Caco-2 (cell line): ENCODE data around the gene PINK1. TPM values are rescaled to one million over a fixed set of nuclear protein-coding genes. Genes with fewer than 3 reads are reported as not detected.

Source experiments
- BruUV-seq: library from RNA; stranded (reverse); fragments of 400-500 nt; replicated peaks from 2 replicates; lab custom pipeline; 2021; lab: Mats Ljungman, UMichigan
- CTCF ChIA-PET: fragments of 300-600 bp; sonication (Branson Sonifier 250); formaldehyde crosslinking; loops from one replicate; lab custom pipeline; 2022; ENCODE audit warnings: antibody characterized with exemption; lab: Charles Lee
- POLR2A ChIA-PET: fragments of 300-600 bp; sonication (Branson Sonifier 250); formaldehyde crosslinking; loops from one replicate; lab custom pipeline; 2022; ENCODE audit warnings: antibody characterized with exemption; lab: Charles Lee
- DNase-seq, 2 experiments: peaks; one replicate each; pipeline versions ENCODE4 v3.0.0 to v3.0.0-alpha.2; 2020 to 2022
- H3K27me3 ChIP-seq: replicated peaks from 2 replicates; pipeline ENCODE4 v1.6.0; 2011; ENCODE audit warnings: low read length; ENCODE audit not compliant: control insufficient read depth, insufficient read depth
- H3K36me3 ChIP-seq: 2 replicates; pipeline ENCODE4 v1.5.1; 2011; ENCODE audit warnings: low read length; ENCODE audit not compliant: control insufficient read depth, insufficient read depth
- H3K4me1 ChIP-seq: fragments of 250-450 bp; sonication (Bioruptor Pico); 2 replicates; pipeline ENCODE4 v1.5.1; 2020; ENCODE audit warnings: mild to moderate bottlenecking
- H3K4me3 ChIP-seq: 2 replicates; pipeline ENCODE4 v1.5.1; 2011; ENCODE audit warnings: low read depth, mild to moderate bottlenecking, control low read depth, low read length
- H3K9me3 ChIP-seq: fragments of 250-450 bp; sonication (Bioruptor Pico); 2 replicates; pipeline ENCODE4 v1.5.1; 2020; ENCODE audit warnings: mild to moderate bottlenecking, moderate library complexity
- H3K27ac Mint-ChIP-seq: one replicate; pipeline ENCODE4 v1.8.0; 2022; ENCODE audit warnings: mixed read lengths; ENCODE audit not compliant: unreplicated experiment
- H3K27me3 Mint-ChIP-seq: one replicate; pipeline ENCODE4 v1.8.0; 2022; ENCODE audit warnings: mixed read lengths; ENCODE audit not compliant: insufficient read depth, unreplicated experiment
- H3K36me3 Mint-ChIP-seq: one replicate; pipeline ENCODE4 v1.8.0; 2022; ENCODE audit warnings: mild to moderate bottlenecking, mixed read lengths; ENCODE audit not compliant: insufficient read depth, unreplicated experiment
- H3K4me1 Mint-ChIP-seq: one replicate; pipeline ENCODE4 v1.8.0; 2022; ENCODE audit warnings: low read depth, mixed read lengths; ENCODE audit not compliant: unreplicated experiment
- H3K4me3 Mint-ChIP-seq: one replicate; pipeline ENCODE4 v1.8.0; 2022; ENCODE audit warnings: mild to moderate bottlenecking, moderate library complexity, mixed read lengths; ENCODE audit not compliant: unreplicated experiment
- H3K9me3 Mint-ChIP-seq: one replicate; pipeline ENCODE4 v1.8.0; 2022; ENCODE audit warnings: mixed read lengths; ENCODE audit not compliant: unreplicated experiment
- intact Hi-C: fragments of 100-400 bp; cut with micrococcal nuclease; formaldehyde crosslinking; loops from one replicate; pipeline ENCODE4 v1.10.0; 2022; ENCODE audit not compliant: unreplicated experiment
- total RNA-seq: library from RNA; stranded (reverse); gene quantifications from 2 replicates; pipeline ENCODE4 v1.2.3, GENCODE V29; 2022
- TF ChIP-seq, protein P1 (sequence below), 2 experiments: fragments of 200-600 bp in 1 of 2; IDR thresholded peaks; 1 replicate in 1 of 2; 2 replicates in 1 of 2; pipeline versions ENCODE4 v1.5.1 to v1.8.0; 2011 to 2022; ENCODE audit warnings: antibody characterized with exemption in 1 of 2, control low read depth in 1 of 2, inconsistent platforms in 1 of 2, low read depth in 1 of 2, low read length in 1 of 2, mild to moderate bottlenecking in 1 of 2, moderate library complexity in 1 of 2; ENCODE audit not compliant: insufficient read depth in 1 of 2, severe bottlenecking in 1 of 2, unreplicated experiment in 1 of 2

Gene PINK1
- total RNA-seq, 1 experiment from 2014 or later, result 23.2 TPM

DNA sequence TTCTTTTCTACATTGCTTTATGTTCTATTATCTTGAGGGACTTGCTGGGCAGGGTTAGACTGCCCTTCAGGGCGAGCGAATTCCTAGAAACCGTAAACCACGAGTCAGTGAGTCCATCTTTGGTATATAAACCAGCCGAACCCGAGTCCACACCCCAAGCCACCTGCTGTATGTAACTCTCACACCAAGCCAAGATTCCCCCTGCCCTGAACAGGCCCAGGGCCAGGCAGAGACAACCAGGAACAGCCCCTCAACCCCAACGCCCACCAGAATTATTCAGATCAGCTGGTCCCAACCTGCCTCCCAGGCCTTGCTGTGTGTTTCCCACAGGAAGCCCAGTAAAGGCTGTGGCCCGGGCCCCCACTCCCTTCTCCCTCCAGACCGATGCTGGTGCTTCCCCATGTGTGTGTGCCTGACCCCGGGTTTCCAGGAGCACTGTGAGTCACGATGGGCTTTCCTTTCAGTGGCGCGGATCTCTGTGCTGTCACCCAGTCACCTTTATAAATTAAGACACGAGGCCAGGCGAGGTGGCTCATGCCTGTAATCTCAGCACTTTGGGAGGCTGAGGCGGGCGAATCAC, 67.5 kb downstream of the PINK1 start:
- peaks cover 18% of the 10 kb centered on the region for H3K4me1 ChIP-seq
- DNase-seq, result no peak
- H3K4me3 ChIP-seq, result no peak overlapping the region
- peaks cover 12% of the 10 kb centered on the region for H3K4me1 Mint-ChIP-seq
- H3K27me3 Mint-ChIP-seq, result no peaks in the 10 kb centered on the region
- no peaks in the 10 kb centered on the region for H3K27me3 ChIP-seq
- no peak overlapping the region for H3K27ac Mint-ChIP-seq
- no TSS peak for BruUV-seq
- H3K9me3 ChIP-seq, result no peaks in the 10 kb centered on the region
- H3K4me3 Mint-ChIP-seq, result no peak overlapping the region
- H3K9me3 Mint-ChIP-seq, result no peaks in the 10 kb centered on the region
- TF ChIP-seq, protein P1, sequence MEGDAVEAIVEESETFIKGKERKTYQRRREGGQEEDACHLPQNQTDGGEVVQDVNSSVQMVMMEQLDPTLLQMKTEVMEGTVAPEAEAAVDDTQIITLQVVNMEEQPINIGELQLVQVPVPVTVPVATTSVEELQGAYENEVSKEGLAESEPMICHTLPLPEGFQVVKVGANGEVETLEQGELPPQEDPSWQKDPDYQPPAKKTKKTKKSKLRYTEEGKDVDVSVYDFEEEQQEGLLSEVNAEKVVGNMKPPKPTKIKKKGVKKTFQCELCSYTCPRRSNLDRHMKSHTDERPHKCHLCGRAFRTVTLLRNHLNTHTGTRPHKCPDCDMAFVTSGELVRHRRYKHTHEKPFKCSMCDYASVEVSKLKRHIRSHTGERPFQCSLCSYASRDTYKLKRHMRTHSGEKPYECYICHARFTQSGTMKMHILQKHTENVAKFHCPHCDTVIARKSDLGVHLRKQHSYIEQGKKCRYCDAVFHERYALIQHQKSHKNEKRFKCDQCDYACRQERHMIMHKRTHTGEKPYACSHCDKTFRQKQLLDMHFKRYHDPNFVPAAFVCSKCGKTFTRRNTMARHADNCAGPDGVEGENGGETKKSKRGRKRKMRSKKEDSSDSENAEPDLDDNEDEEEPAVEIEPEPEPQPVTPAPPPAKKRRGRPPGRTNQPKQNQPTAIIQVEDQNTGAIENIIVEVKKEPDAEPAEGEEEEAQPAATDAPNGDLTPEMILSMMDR (IDR thresholded peaks at IDR 0.05; ENCODE audit: insufficient read depth in 1 of 2, low read depth in 1 of 2, low read length in 1 of 2, severe bottlenecking in 1 of 2, unreplicated experiment in 1 of 2), result no peak
- intact Hi-C loops, result no loop called here
- ChIA-PET CTCF (interaction anchor here (2.1 kb wide), 1 partner anchor 494 kb away, joined by 5 read pairs; no protein-coding TSS in a partner anchor), POLR2A (no interaction called here)
- no peaks in the 10 kb centered on the region for H3K36me3 ChIP-seq
- H3K36me3 Mint-ChIP-seq, result peaks cover 12% of the 10 kb centered on the region

Other genes starting within 250 kb of the PINK1 start
- 47.5 and 55.0 TPM in 2 replicates for gene CAMK2N1, start 147.2 kb upstream of the PINK1 start, total RNA-seq
- gene MUL1, start 125.3 kb upstream of the PINK1 start, total RNA-seq, result 18.3 and 18.7 TPM in 2 replicates
- gene FAM43B, start 80.9 kb upstream of the PINK1 start, total RNA-seq, result 3.6 and 4.4 TPM in 2 replicates
- gene CDA, start 44.4 kb upstream of the PINK1 start, total RNA-seq, result 0.95 TPM in 1 of 2 replicates, not detected in the other
- 332 and 339 TPM in 2 replicates for gene DDOST, start 27.9 kb downstream of the PINK1 start, total RNA-seq
- gene KIF17, start 84.5 kb downstream of the PINK1 start, total RNA-seq, result 1.3 and 1.5 TPM in 2 replicates
- 2.8 and 3.5 TPM in 2 replicates for gene SH2D5, start 99.2 kb downstream of the PINK1 start, total RNA-seq
- gene HP1BP3, start 153.8 kb downstream of the PINK1 start, total RNA-seq, result 222 and 240 TPM in 2 replicates